Epidermal melanocyte (primary cell): ENCODE data around the gene ADAMTS17.

Experiments used
- DNase-seq: peaks from one replicate; pipeline ENCODE4 v3.0.0; 2011; ENCODE audit warnings: low spot score; ENCODE audit not compliant: insufficient read length

ADAMTS17 gene

GRCh38 chr15:100112061-100112420 is 229.7 kb downstream of the ADAMTS17 start:
- DNase-seq = no peak

- no peak for DNase-seq
Measured at GRCh38 chr15:100111125-100112060, 230.4 kb downstream of the ADAMTS17 start.

GRCh38 chr15:100109486-100110035 is 232.2 kb downstream of the ADAMTS17 start:
- DNase-seq = no peak

DNA sequence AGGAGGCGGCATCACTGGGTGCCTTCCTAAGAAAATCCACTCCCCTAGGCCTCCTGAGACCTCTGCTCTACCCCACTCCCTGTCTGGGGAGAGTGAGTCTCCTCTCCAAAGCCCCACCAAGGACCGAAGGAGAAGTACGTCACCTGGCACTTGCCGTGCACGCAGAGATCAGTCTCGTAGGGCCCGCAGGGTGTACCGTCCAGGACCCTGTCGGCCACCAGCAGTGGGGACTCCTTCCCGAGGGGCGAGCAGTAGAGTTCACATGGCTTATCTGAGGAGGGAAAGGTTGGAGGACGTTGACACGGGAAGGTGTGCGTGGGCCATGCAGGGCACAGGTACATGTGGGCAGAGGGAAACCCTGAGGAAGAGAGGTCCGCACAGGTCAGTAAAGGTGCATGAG is 232.9 kb downstream of the ADAMTS17 start:
- DNase-seq = no peak

DNA sequence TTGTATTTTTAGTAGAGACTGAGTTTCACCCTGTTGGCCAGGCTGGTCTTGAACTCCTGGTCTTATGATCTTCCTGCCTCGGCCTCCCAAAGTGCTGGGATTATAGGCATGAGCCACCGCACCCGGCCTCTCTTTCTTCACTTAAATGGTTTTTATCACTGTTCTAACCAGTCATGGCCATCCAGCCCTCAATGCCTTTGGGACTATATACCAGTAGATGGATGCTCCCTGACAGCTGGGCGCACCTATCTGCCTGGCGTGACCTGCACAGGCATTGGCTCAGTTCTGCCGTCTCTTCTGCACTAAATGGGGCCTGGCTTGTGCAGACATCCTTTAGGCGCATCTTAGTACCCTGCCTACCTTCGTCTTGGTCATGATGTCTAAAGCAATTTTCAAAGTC is 233.4 kb downstream of the ADAMTS17 start:
- no peak for DNase-seq

DNA sequence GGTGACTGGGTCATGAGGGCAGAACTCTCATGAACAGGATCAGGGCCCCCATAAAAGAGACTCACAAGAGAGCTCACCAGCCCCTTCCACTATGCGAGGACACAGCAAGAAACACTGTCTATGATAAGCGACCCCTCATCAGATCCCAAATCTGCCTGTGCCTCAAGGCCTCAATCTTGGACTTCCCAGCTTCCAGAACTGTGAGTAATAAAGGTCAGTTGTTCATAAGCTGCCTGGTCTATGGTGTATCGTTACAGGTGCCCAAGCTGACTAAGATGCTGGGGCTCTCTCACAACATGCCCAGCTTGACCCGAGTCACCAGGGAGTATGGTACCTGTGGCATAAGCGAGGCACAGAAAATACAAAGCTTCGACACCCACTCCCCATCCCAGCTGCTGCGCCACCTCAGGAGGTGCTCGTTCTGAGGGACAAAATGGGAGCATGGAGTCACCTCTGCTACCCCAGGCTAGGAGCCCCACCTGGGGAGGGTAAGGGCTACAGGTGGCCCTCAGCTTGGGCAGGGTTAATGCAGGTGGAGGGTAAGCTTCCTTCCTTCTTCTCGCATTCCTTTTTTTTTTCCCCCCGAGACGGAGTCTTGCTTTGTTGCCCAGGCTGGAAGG is 234.1 kb downstream of the ADAMTS17 start:
- DNase-seq = no peak

- no peak for DNase-seq
Measured at GRCh38 chr15:100107151-100107550, 234.6 kb downstream of the ADAMTS17 start.

GRCh38 chr15:100106732-100107131 is 235.0 kb downstream of the ADAMTS17 start:
- DNase-seq = no peak

DNA sequence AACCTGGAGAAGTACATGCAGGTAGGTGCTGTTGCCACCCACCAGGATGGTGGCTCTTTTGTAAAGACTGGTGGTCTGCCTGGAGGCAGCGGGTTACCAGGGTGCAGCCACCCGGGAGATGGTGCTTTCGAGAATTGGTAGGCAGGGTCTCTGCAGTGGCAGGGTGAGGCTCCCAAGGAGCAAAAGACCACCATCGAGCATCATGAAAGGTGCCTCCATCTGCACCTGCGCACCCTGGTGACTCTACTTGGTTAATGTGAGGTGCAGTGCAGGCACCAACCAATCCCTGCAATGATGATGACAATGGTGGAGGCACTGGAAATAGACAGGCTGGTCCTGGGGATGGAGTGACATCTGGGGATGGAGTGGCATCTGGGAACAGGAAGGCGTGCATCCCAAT is 236.7 kb downstream of the ADAMTS17 start:
- DNase-seq = no peak

DNA sequence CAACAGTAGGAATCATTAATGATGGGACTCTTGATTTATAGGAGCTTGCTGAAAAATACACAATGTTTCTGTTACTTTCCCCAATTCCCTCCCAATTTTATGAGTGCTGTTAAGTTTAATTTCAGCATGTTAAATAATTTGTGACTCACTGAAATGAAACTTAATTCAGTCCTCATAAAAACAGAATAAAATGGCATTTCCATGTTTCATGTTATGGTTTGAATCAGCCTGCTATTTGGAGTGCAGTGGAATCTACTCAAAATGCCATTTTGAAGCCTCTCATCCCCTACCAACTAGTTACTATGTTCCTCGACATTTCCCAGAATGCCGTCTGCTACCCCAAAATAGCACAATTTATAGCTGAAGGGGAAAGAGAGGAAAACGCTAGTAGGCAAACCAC is 237.5 kb downstream of the ADAMTS17 start:
- no peak for DNase-seq

GRCh38 chr15:100103828-100104227 is 237.9 kb downstream of the ADAMTS17 start:
- no peak for DNase-seq

- DNase-seq = no peak
Measured at GRCh38 chr15:100101426-100102089, 240.2 kb downstream of the ADAMTS17 start.

DNA sequence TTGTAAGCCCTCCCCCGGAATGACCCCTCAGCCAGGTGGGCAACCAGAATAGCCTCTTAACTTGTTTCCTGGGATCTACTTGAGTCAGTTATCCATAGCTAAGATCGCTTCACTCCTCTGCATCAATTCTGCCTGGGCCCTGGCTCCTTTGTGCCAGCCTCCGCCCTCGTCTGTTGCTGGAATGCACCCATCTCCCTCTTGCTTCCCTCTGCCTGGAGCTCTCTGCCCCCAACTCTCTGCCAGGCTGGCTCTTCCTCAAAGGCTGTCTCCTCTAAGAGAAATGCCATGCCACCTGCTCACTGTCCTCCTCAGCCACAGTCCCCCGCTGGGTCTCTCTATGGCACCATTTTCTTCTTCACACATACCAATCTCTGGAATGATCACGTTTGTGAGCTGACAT is 240.8 kb downstream of the ADAMTS17 start:
- DNase-seq = no peak

DNA sequence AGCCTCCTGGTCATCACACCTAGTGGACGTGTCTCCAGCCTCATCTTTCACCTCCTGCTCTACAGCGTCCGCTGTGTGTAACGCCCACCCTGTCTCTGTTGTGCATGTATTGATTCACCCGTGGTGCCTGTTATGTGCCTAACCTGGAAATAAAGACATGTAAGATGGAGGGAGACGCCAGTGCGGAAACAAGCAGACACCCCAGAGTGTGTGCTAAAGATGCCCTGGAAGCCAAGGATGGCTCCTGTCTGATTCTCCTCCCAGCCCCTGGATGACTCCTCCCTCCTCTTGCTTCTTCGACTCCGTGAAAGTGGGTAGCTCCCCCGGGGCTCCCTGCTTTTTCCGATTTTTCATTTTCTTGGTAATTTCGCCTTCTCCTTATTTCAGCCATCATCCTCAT is 241.8 kb downstream of the ADAMTS17 start:
- no peak for DNase-seq

- DNase-seq = no peak
Measured at GRCh38 chr15:100098705-100099104, 243.1 kb downstream of the ADAMTS17 start.

GRCh38 chr15:100097342-100098127 is 244.2 kb downstream of the ADAMTS17 start:
- no peak for DNase-seq

- DNase-seq = no peak
Measured at GRCh38 chr15:100096700-100097099, 245.1 kb downstream of the ADAMTS17 start.

DNA sequence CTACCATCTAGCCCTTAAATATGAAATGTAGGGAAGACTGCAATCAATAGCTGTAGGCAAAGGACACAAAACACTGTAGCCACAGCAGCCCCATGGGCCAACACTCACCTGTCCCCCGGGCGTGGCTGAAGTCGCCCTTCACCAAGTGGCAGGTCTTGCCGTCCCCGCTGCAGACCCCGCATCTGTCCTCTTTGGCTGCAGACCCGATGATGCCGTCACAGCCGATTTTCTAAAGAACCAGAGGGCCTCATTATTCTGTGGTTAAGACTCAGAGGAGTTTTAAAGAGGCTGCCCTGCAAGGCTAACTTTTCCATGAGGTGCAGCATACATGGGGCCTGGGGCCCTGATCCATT is 245.6 kb downstream of the ADAMTS17 start:
- no peak for DNase-seq

GRCh38 chr15:100095541-100096247 is 246.1 kb downstream of the ADAMTS17 start:
- no peak for DNase-seq

GRCh38 chr15:100094127-100094510 is 247.7 kb downstream of the ADAMTS17 start:
- DNase-seq = no peak
